ENCODE data around the gene SPTLC3. TPM values are rescaled to one million over a fixed set of nuclear protein-coding genes. Genes with fewer than 3 reads are reported as not detected.

Gene SPTLC3
- total RNA-seq, 1 donor from 2014 or later: 9.9 TPM

DNA sequence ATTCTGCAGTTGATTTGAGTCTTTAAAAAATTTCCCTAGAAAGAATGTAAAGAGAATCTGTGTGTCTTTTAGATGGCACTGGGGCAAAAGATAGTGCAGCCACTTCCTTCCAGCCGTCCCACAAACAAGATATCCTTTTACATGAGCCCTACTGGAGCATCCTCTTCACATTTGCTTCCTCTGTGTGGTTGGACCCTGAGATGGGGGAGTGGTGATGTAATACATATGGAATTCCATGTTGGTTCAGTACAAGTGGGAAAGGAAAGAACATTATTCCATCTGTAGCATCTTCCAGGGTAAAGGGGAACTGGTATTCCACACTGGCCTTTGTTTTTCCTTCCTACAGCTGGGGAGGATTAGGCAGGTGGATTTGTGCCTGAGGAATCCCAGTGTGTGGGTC lies 133.4 kb downstream of the SPTLC3 start:
- Histone ChIP-seq H3K4me3 (ENCODE audit: low read length in 3 of 3) (no peak overlapping the region), H3K4me1 (ENCODE audit: control insufficient read depth in 3 of 3, insufficient read depth in 3 of 3, low read length in 3 of 3) (peaks cover 6 to 8% (median 7%) of the 10 kb centered on the region in 3 donors), H3K36me3 (ENCODE audit: control insufficient read depth in 3 of 3, insufficient read depth in 3 of 3, low read length in 3 of 3) (no peaks in the 10 kb centered on the region), H3K9me3 (ENCODE audit: control insufficient read depth in 3 of 3, low read length in 3 of 3) (no peaks in the 10 kb centered on the region), H3K9ac (ENCODE audit: low read depth in 1 of 3, low read length in 3 of 3) (no peak overlapping the region), H3K27ac (ENCODE audit: low read depth, low read length) (no peak overlapping the region), H3K27me3 (ENCODE audit: control insufficient read depth in 3 of 3, insufficient read depth in 3 of 3, low read length in 3 of 3) (no peaks in the 10 kb centered on the region)

DNA sequence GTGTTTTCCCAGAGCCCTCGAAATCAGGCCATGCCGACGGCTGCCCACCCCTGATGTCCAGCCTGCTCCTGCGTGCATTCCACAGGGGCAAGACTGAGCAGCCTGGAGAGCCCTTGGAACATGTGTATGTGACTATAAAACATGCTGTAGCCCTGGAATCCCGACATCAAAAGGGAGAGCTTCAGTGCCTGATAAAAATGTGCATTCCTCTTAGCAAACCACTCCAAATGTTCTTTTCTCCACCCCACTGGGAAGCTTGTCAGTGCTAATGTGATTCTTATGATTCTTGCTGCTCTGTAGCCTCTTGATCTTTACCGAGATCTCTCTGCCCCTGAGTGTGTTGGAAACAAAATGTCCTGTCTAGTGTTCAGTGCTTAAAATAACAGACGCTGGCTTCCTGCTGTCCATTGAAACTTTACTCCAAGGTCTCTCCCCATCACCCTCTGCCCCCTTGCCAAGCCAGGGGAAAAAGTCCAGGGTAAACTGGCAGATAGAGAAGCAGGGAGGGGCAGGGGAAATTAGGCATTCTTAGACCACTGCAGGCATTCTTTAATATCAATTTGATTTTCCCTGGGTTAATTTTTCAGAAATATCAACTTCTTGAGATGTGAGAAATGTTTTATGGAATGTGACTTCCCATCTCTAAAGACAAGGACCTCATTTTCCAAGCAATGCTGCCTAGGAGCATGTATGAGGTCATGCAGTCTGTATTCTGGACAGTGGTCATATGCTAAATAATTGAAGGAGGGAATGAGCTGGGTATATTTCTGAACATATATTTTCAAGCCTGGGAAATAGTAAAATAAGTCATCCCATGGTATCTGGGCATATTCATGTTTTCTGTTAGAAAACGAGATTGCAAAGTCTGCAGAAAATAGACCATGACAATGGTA lies 138.5 kb downstream of the SPTLC3 start:
- H3K27me3 ChIP-seq (ENCODE audit: control insufficient read depth in 3 of 3, insufficient read depth in 3 of 3, low read length in 3 of 3): no peaks in the 10 kb centered on the region
- H3K36me3 ChIP-seq (ENCODE audit: control insufficient read depth in 3 of 3, insufficient read depth in 3 of 3, low read length in 3 of 3): no peaks in the 10 kb centered on the region
- peak overlapping the region; percentile 67 for H3K27ac ChIP-seq (ENCODE audit: low read depth, low read length)
- peaks cover 20 to 25% (median 22%) of the 10 kb centered on the region in 3 donors for H3K4me1 ChIP-seq (ENCODE audit: control insufficient read depth in 3 of 3, insufficient read depth in 3 of 3, low read length in 3 of 3)
- peak overlapping the region; percentile 19 to 60 (median 37) for H3K9ac ChIP-seq (ENCODE audit: low read depth in 1 of 3, low read length in 3 of 3)
- no peaks in the 10 kb centered on the region for H3K9me3 ChIP-seq (ENCODE audit: control insufficient read depth in 3 of 3, low read length in 3 of 3)
- H3K4me3 ChIP-seq (ENCODE audit: low read length in 3 of 3): peak overlapping the region in 1 of 3 donors; percentile 47

DNA sequence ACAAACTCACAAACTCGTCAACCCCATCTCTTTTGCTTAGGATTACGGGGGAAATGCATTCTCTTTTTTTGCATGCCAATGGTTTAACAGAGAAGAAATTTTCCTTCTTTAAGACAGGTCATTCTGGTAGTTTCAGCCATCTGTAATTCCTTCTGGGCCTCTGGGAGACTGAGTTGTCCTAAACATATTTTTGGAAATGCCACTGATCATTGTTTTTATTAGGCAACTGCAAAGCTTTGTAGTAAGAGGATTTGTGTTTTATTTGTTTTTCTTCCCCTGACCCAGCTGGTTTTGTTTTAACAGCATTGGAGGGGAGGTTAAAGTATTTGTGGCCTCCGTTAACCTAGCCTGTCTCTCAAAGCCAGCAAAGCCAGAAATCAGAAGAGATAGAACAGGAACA lies 139.2 kb downstream of the SPTLC3 start:
- H3K27ac ChIP-seq (ENCODE audit: low read depth, low read length): no peak overlapping the region
- H3K36me3 ChIP-seq (ENCODE audit: control insufficient read depth in 3 of 3, insufficient read depth in 3 of 3, low read length in 3 of 3): no peaks in the 10 kb centered on the region
- H3K9ac ChIP-seq (ENCODE audit: low read depth in 1 of 3, low read length in 3 of 3): no peak overlapping the region
- no peaks in the 10 kb centered on the region for H3K9me3 ChIP-seq (ENCODE audit: control insufficient read depth in 3 of 3, low read length in 3 of 3)
- H3K4me3 ChIP-seq (ENCODE audit: low read length in 3 of 3): no peak overlapping the region
- no peaks in the 10 kb centered on the region for H3K27me3 ChIP-seq (ENCODE audit: control insufficient read depth in 3 of 3, insufficient read depth in 3 of 3, low read length in 3 of 3)
- peaks cover 20 to 25% (median 22%) of the 10 kb centered on the region in 3 donors for H3K4me1 ChIP-seq (ENCODE audit: control insufficient read depth in 3 of 3, insufficient read depth in 3 of 3, low read length in 3 of 3)

DNA sequence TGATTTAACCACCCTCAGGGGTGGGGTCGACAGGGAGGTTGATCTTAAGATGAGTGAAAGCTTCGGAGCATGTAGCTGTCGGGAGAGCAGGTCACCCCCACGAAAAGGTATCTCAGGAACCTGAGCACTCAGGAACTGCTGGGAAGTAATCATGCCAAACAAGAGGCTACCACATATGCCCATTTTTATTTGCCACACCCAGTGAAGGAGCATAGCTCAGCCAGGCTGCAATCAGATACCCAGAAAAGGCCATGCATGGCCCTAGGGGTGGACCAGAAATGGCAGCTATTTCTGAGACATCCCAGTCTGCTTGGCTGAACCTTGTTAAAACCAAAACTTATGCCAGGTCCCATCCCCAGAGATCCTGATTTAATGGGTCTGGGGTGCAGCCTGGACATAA lies 139.6 kb downstream of the SPTLC3 start:
- no peaks in the 10 kb centered on the region for H3K36me3 ChIP-seq (ENCODE audit: control insufficient read depth in 3 of 3, insufficient read depth in 3 of 3, low read length in 3 of 3)
- peaks cover 20 to 25% (median 22%) of the 10 kb centered on the region in 3 donors for H3K4me1 ChIP-seq (ENCODE audit: control insufficient read depth in 3 of 3, insufficient read depth in 3 of 3, low read length in 3 of 3)
- H3K27ac ChIP-seq (ENCODE audit: low read depth, low read length): no peak overlapping the region
- no peak overlapping the region for H3K4me3 ChIP-seq (ENCODE audit: low read length in 3 of 3)
- no peaks in the 10 kb centered on the region for H3K9me3 ChIP-seq (ENCODE audit: control insufficient read depth in 3 of 3, low read length in 3 of 3)
- H3K27me3 ChIP-seq (ENCODE audit: control insufficient read depth in 3 of 3, insufficient read depth in 3 of 3, low read length in 3 of 3): no peaks in the 10 kb centered on the region
- no peak overlapping the region for H3K9ac ChIP-seq (ENCODE audit: low read depth in 1 of 3, low read length in 3 of 3)

DNA sequence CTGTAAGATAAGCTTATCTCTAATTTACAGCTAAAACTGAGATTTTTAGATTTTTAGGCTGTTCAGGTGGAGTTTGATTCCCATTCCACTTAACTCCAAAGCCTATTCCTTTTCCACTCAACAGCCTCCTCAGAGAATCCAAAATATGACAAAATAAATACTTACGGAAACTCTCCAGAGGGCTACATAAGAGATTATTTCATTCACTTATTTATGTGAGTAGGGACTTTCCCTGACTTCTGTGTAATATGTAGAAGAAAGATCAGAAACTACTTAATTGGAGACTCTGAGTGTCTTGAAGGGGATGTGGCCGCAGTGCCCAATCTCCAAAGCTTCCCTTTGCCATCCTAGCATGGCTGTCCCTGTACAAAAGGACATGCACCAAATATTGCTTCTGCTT lies 140.2 kb downstream of the SPTLC3 start:
- no peak overlapping the region for H3K4me3 ChIP-seq (ENCODE audit: low read length in 3 of 3)
- peaks cover 20 to 25% (median 22%) of the 10 kb centered on the region in 3 donors for H3K4me1 ChIP-seq (ENCODE audit: control insufficient read depth in 3 of 3, insufficient read depth in 3 of 3, low read length in 3 of 3)
- no peaks in the 10 kb centered on the region for H3K36me3 ChIP-seq (ENCODE audit: control insufficient read depth in 3 of 3, insufficient read depth in 3 of 3, low read length in 3 of 3)
- H3K9me3 ChIP-seq (ENCODE audit: control insufficient read depth in 3 of 3, low read length in 3 of 3): no peaks in the 10 kb centered on the region
- no peak overlapping the region for H3K27ac ChIP-seq (ENCODE audit: low read depth, low read length)
- H3K9ac ChIP-seq (ENCODE audit: low read depth in 1 of 3, low read length in 3 of 3): no peak overlapping the region
- H3K27me3 ChIP-seq (ENCODE audit: control insufficient read depth in 3 of 3, insufficient read depth in 3 of 3, low read length in 3 of 3): no peaks in the 10 kb centered on the region

DNA sequence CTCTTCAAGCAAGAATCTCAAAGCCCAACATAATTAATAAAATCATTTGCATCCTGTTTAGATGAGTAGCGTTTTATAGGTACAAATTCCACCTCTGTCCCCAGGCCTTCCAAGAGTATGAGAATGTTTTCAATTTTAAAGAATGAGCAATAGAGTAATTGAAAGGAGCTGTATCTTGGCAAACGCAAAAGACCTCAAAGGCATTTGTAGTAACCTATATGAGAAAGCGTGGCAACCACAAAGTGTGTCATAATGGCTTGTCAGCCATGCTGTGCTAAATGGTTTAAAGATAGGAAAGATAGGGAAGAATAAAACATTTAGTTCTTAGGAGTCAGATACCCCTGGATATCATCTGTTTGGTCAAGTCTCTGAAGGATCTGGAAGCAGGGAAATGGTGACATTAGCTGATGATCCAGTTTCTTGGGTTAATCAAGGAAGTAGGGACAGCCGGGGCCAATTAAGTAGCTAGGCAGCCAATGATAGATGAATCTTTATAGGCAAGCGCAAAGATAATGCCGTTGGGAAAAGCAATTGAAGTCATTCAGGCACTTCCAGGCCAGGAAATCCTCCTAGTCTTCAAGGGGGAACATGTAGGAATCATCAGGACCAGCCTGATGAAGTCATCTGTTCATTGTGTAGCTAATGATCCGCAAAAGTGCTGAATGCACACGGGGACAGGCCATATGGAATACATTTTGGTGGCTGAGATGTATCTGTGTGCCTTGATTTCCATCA lies 140.8 kb downstream of the SPTLC3 start:
- H3K4me3 ChIP-seq (ENCODE audit: low read length in 3 of 3): no peak overlapping the region
- H3K4me1 ChIP-seq (ENCODE audit: control insufficient read depth in 3 of 3, insufficient read depth in 3 of 3, low read length in 3 of 3): peaks cover 20 to 25% (median 22%) of the 10 kb centered on the region in 3 donors
- no peaks in the 10 kb centered on the region for H3K27me3 ChIP-seq (ENCODE audit: control insufficient read depth in 3 of 3, insufficient read depth in 3 of 3, low read length in 3 of 3)
- no peaks in the 10 kb centered on the region for H3K36me3 ChIP-seq (ENCODE audit: control insufficient read depth in 3 of 3, insufficient read depth in 3 of 3, low read length in 3 of 3)
- H3K9me3 ChIP-seq (ENCODE audit: control insufficient read depth in 3 of 3, low read length in 3 of 3): no peaks in the 10 kb centered on the region
- H3K9ac ChIP-seq (ENCODE audit: low read depth in 1 of 3, low read length in 3 of 3): no peak overlapping the region
- no peak overlapping the region for H3K27ac ChIP-seq (ENCODE audit: low read depth, low read length)

DNA sequence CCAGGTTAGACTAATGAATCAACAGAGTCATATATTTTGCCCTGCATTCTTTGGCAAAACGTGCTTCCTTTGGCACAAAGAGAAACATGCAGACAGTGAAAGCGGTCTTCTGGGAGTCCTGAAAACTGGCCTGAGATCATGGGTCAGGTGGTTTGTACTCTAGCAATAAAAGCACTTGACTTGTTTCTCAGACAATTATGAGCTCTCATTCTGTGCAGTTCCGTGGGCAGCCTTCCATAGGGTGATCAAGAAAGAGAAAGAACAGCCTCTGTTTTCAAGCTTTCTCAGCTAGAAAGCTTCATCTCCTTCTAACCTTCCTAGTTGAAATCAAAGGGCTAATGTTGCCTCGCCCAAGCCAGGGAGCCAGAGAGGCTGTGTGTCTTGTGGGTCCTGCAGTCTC lies 149.6 kb downstream of the SPTLC3 start:
- no peak overlapping the region for H3K4me3 ChIP-seq (ENCODE audit: low read length in 3 of 3)
- H3K27ac ChIP-seq (ENCODE audit: low read depth, low read length): no peak overlapping the region

DNA sequence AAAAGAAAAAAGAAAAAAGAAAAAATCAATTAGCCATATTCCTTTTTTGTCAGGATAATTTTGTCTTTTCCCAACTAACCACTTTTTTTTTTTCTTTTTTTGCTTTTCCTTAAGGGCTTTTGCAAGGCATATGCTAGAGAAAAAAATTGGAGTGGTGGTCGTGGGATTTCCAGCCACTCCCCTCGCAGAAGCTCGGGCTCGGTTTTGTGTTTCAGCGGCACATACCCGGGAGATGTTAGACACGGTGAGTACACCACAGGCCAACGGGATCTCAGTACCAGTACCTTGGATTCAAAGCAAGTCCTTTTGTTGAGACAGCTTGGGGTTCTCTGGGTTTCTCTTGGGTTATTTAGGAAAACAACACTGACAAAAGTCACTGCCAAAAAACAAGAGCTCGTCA lies 151.1 kb downstream of the SPTLC3 start:
- H3K4me3 ChIP-seq (ENCODE audit: low read length in 3 of 3): no peak overlapping the region
- peaks cover 8 to 11% (median 11%) of the 10 kb centered on the region in 3 donors for H3K4me1 ChIP-seq (ENCODE audit: control insufficient read depth in 3 of 3, insufficient read depth in 3 of 3, low read length in 3 of 3)
- H3K36me3 ChIP-seq (ENCODE audit: control insufficient read depth in 3 of 3, insufficient read depth in 3 of 3, low read length in 3 of 3): no peaks in the 10 kb centered on the region

More for the DNA sequence above, 149.6 kb downstream of the SPTLC3 start:
- no peaks in the 10 kb centered on the region for H3K27me3 ChIP-seq (ENCODE audit: control insufficient read depth in 3 of 3, insufficient read depth in 3 of 3, low read length in 3 of 3)
- H3K36me3 ChIP-seq (ENCODE audit: control insufficient read depth in 3 of 3, insufficient read depth in 3 of 3, low read length in 3 of 3): no peaks in the 10 kb centered on the region
- peaks cover 8 to 11% (median 11%) of the 10 kb centered on the region in 3 donors for H3K4me1 ChIP-seq (ENCODE audit: control insufficient read depth in 3 of 3, insufficient read depth in 3 of 3, low read length in 3 of 3)
- H3K9ac ChIP-seq (ENCODE audit: low read depth in 1 of 3, low read length in 3 of 3): no peak overlapping the region
- no peaks in the 10 kb centered on the region for H3K9me3 ChIP-seq (ENCODE audit: control insufficient read depth in 3 of 3, low read length in 3 of 3)

DNA sequence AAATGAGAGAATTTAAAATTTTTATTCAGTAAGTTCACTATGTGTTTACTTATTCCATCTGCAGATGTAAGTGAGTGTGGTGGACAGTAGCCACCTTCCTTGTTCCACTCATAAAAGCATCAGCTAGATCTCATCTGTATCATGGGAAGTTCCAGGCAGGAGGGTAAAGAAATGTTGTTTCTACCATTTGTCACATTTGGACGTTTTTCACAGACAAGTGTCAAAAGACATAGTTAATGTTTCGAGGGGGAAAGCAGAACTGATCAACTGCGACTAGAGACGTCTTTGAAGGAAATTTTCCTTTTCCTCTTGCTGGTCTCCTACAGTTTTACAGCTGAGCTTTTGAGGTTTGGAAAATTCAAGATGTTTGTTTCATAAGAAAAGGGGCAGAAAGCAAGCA lies 156.4 kb downstream of the SPTLC3 start:
- no peak overlapping the region for H3K9ac ChIP-seq (ENCODE audit: low read depth in 1 of 3, low read length in 3 of 3)
- no peaks in the 10 kb centered on the region for H3K9me3 ChIP-seq (ENCODE audit: control insufficient read depth in 3 of 3, low read length in 3 of 3)
- H3K27ac ChIP-seq (ENCODE audit: low read depth, low read length): no peak overlapping the region
- no peaks in the 10 kb centered on the region for H3K4me1 ChIP-seq (ENCODE audit: control insufficient read depth in 3 of 3, insufficient read depth in 3 of 3, low read length in 3 of 3)
- no peaks in the 10 kb centered on the region for H3K27me3 ChIP-seq (ENCODE audit: control insufficient read depth in 3 of 3, insufficient read depth in 3 of 3, low read length in 3 of 3)
- no peak overlapping the region for H3K4me3 ChIP-seq (ENCODE audit: low read length in 3 of 3)
- no peaks in the 10 kb centered on the region for H3K36me3 ChIP-seq (ENCODE audit: control insufficient read depth in 3 of 3, insufficient read depth in 3 of 3, low read length in 3 of 3)

More for the DNA sequence above, 151.1 kb downstream of the SPTLC3 start:
- Histone ChIP-seq H3K9ac (ENCODE audit: low read depth in 1 of 3, low read length in 3 of 3) (no peak overlapping the region), H3K9me3 (ENCODE audit: control insufficient read depth in 3 of 3, low read length in 3 of 3) (no peaks in the 10 kb centered on the region), H3K27me3 (ENCODE audit: control insufficient read depth in 3 of 3, insufficient read depth in 3 of 3, low read length in 3 of 3) (no peaks in the 10 kb centered on the region), H3K27ac (ENCODE audit: low read depth, low read length) (no peak overlapping the region)

DNA sequence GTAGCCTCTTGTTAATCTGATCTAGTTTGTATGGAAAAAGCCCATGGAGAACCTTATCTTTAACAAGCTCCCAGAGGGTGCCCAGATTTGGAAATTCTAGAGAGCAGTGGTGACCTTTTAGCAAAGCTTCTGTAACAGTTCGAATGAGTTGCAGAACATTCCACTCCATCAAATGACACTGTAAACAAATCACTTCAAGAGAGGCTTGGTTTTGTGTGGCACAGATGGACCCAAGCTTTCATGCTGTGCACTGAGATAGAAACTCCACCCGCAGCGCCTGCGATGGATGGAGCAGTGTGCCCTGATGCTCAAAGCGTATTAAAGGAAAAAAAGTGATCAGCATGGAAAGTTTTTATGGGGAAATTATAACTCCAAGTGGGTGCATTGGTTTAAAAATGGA lies 157.2 kb downstream of the SPTLC3 start:
- Histone ChIP-seq H3K36me3 (ENCODE audit: control insufficient read depth in 3 of 3, insufficient read depth in 3 of 3, low read length in 3 of 3) (no peaks in the 10 kb centered on the region), H3K4me1 (ENCODE audit: control insufficient read depth in 3 of 3, insufficient read depth in 3 of 3, low read length in 3 of 3) (no peaks in the 10 kb centered on the region), H3K27me3 (ENCODE audit: control insufficient read depth in 3 of 3, insufficient read depth in 3 of 3, low read length in 3 of 3) (no peaks in the 10 kb centered on the region), H3K9ac (ENCODE audit: low read depth in 1 of 3, low read length in 3 of 3) (no peak overlapping the region), H3K4me3 (ENCODE audit: low read length in 3 of 3) (no peak overlapping the region), H3K27ac (ENCODE audit: low read depth, low read length) (no peak overlapping the region), H3K9me3 (ENCODE audit: control insufficient read depth in 3 of 3, low read length in 3 of 3) (no peaks in the 10 kb centered on the region)
